HG03432 (cell line): ENCODE results near the gene CD300A.

Experiments used
- ATAC-seq: cut with Tn5 transposase; IDR thresholded peaks from one replicate; pipeline ENCODE4 v1.9.1; 2021; ENCODE audit warnings: mild to moderate bottlenecking, moderate library complexity; ENCODE audit not compliant: unreplicated experiment

CD300A gene

GRCh38 chr17:74454197-74455024, 12.0 kb upstream of the CD300A start:
- ATAC-seq, result peak; percentile 42

GRCh38 chr17:74455025-74455545, 11.3 kb upstream of the CD300A start:
- no peak for ATAC-seq

GRCh38 chr17:74455821-74456220, 10.6 kb upstream of the CD300A start:
- no peak for ATAC-seq

- no peak for ATAC-seq
Measured at GRCh38 chr17:74457146-74457819, 9.2 kb upstream of the CD300A start.

- no peak for ATAC-seq
Measured at GRCh38 chr17:74457820-74458166, 8.6 kb upstream of the CD300A start.

DNA sequence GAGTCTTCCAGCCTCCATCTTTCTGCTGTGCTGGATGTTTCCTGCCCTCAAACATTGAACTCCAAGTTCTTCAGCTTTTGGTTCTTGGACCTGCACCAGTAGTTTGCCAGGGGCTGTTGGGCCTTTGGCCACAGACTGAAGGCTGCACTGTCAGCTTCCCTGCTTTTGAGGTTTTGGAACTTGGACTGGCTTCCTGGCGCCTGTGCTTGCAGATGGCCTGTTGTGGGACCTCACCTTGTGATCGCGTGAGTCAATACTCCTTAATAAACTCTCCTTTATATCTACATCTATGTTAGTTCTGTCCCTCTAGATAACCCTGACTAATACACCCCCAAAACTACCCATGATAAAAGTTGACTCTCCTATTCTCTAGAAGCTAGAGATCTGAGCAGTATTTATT, 7.6 kb upstream of the CD300A start:
- ATAC-seq, result no peak

- no peak for ATAC-seq
Measured at GRCh38 chr17:74459622-74460021, 6.8 kb upstream of the CD300A start.

- no peak for ATAC-seq
Measured at GRCh38 chr17:74460241-74460640, 6.2 kb upstream of the CD300A start.

DNA sequence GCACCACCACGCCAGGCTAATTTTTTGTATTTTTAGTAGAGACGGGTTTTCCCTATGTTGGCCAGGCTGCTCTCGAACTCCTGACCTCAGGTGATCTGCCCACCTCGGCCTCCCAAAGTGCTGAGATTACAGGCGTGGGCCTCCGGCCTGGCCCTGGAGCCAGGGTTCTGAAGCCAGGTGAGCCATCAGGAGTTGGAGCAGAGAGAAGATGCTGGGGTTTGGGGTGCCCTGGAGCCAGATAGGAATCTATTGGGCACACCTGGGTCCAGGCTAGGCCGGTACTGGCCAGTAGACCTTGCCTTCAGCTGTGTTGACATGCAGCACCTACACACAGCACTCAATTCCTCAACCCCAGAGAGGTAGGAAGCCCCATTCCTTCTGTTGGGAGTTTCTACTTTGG, 5.4 kb upstream of the CD300A start:
- ATAC-seq, result no peak

GRCh38 chr17:74461611-74462010, 4.8 kb upstream of the CD300A start:
- no peak for ATAC-seq

GRCh38 chr17:74464730-74465377, 1.6 kb upstream of the CD300A start:
- no peak for ATAC-seq

GRCh38 chr17:74465378-74466110, 890 bp upstream of the CD300A start:
- ATAC-seq, result no peak

DNA sequence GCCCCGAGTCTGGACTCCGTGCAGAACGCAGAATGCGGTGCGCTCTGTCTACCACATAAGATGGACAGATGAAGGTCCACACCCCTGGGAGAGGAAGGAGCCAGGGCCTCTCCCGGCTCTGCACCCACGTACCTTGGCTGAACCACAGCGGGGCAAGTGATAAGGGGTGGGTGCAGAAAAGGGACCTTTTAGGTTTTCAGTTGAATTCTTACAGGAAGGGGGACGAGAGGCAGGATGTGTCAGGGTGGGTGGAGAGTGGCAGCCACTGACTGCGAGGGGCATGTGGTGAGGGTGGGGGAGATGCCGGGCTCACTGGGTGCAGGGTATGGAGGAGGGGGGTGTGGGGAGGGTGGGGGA, 372 bp downstream of the CD300A start:
- peak; percentile 2 for ATAC-seq

DNA sequence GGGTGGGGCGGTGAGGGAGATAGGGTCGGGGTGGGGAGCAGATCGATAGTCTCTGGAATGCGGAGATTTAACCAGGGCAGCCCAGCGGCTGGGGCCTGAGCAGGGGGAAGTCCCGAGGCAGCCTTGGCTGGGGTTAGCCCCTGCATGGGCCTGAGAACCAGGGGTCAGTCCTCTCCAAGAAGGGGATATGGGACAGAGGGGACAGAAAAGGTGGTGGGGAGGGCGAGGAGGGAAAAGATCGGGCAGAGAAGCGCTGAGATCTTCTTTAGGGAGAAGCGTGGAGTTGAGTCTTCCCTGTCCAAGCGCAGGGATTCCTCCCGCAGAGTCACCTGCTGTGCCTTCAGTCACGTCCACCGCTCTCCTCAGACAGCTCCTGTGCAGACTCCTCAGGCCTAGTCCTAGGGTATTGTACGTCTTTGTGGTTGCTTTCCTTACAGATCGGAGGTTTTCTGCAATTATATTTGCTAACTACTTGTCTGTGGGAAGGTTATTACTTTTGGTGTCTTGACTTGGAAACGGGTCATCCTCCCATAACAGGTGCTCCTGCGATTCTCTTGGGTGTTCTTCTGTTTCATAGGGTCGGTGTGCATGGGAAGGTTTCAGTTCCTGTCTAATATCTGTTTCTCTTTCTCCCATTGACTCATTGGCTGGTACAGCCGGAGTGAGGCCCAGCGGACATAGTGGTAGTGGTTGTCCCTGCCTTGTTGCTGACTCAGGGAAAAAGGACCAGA, 952 bp downstream of the CD300A start:
- ATAC-seq, result peak; percentile 61

GRCh38 chr17:74471341-74471740, 4.9 kb downstream of the CD300A start:
- no peak for ATAC-seq

GRCh38 chr17:74472890-74473289, 6.5 kb downstream of the CD300A start:
- ATAC-seq, result no peak

GRCh38 chr17:74473294-74473693, 6.9 kb downstream of the CD300A start:
- no peak for ATAC-seq

- no peak for ATAC-seq
Measured at GRCh38 chr17:74474043-74474792, 7.8 kb downstream of the CD300A start.

DNA sequence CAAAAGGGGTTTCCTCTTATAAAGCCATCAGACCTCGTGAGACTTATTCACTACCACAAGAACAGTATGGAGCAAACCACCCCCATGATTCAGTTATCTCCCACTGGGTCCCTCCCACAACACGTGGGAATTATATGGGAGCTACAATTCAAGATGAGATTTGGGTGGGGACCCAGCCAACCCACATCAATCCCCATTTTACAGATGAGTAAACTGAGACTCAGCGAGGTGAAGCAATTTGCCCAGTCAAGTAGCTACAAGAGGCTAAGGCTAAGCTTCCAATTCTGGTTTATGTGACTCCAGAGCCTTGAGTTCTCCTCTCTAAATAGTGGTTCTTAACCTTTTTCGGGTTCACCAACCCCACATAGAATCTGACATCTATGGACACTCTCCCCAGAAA, 8.8 kb downstream of the CD300A start:
- ATAC-seq, result no peak

DNA sequence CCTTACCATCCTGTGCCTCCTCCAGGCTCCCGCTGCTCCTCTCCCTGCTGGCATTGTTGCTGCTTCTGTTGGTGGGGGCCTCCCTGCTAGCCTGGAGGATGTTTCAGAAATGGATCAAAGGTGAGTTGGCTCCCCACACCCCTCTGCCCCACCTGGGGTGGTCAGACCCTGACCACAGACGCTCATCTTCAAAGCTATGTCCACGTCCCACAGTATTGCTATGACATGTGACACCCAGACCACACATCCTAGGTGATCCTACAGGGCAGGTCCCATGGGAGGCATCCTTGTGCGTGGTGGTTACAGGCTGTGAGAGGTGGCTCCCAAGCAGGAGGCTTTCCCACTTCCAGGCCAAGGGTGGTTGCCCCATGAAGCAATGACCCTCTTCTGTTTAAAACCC, 11.0 kb downstream of the CD300A start:
- ATAC-seq, result no peak
